Tibial nerve (tissue), 4 donors: Measurements from ENCODE around the gene SHMT2.

Source experiments
- CTCF ChIP-seq, 5 experiments: fragments of 200-600 bp in 3 of 5; fragments of 450-650 bp in 2 of 5; sonication (generic) in 3 of 5; IDR thresholded peaks; one replicate each; pipeline ENCODE4 v1.5.1; 2016 to 2019; ENCODE audit warnings: antibody characterized with exemption in 5 of 5, mild to moderate bottlenecking in 3 of 5, moderate library complexity in 2 of 5
- EP300 ChIP-seq, 2 donors: sonication (generic); formaldehyde crosslinking; IDR thresholded peaks; one replicate each; pipeline ENCODE4 v1.6.1; 2017; ENCODE audit warnings: antibody characterized with exemption in 2 of 2, mild to moderate bottlenecking in 1 of 2
- POLR2A ChIP-seq, 2 donors: fragments of 450-650 bp; IDR thresholded peaks; one replicate each; pipeline ENCODE4 v1.6.1; 2017; ENCODE audit warnings: antibody characterized with exemption in 2 of 2, mild to moderate bottlenecking in 2 of 2, moderate library complexity in 2 of 2

DNA sequence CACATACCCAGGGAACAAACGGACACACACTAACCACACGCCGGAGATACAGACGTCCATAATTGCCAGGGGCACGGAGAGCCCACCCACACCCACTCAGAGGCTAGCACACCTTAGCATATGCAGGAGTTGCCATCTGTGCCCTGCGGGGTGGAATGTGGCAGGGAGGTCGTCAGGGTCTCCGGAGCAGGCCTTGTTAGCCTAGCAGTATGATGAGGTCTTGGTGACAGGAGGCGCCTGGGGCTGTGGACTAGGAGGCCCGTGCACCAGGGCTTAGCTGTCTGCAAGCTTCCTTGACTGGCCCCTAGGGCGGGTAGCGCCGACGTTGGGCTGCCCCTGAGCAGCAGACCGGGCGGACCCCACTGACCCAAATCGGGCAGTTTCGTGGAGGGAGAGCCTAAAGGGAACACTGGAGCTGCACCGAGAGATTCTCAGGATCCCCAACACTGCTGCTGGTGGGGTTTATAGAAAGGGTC lies 11.5 kb downstream of the SHMT2 start:
- TF ChIP-seq CTCF (IDR thresholded peaks at IDR 0.05): no peak
- TF ChIP-seq EP300 (IDR thresholded peaks at IDR 0.05): no peak
- no peak for TF ChIP-seq POLR2A (IDR thresholded peaks at IDR 0.05)
